MCF 10A (cell line): Measurements from ENCODE around the gene CCDC40. TPM values are rescaled to one million over a fixed set of nuclear protein-coding genes. Genes with fewer than 3 reads are reported as not detected.

ENCODE experiments used
- BruUV-seq: library from RNA; stranded (reverse); fragments of 400-500 nt; replicated peaks from 2 replicates; lab custom pipeline; 2021; lab: Mats Ljungman, UMichigan
- CTCF ChIA-PET: fragments of 300-600 bp; sonication (Branson Sonifier 250); formaldehyde crosslinking; extraction: SDS; loops from one replicate; lab custom pipeline; 2021; ENCODE audit warnings: antibody characterized with exemption, inconsistent platforms; lab: Yijun Ruan, JAX
- POLR2A ChIA-PET: fragments of 300-600, 350-650 bp; sonication (Branson Sonifier 250); formaldehyde crosslinking; extraction: SDS; loops from one replicate; lab custom pipeline; 2020; ENCODE audit warnings: antibody characterized with exemption, inconsistent platforms; lab: Yijun Ruan, JAX
- DNase-seq: peaks from one replicate; pipeline ENCODE4 v3.0.0-alpha.2; 2018; ENCODE audit not compliant: unreplicated experiment
- H3K27ac Mint-ChIP-seq: one replicate; pipeline ENCODE4 v1.8.0; 2022; ENCODE audit warnings: mild to moderate bottlenecking, low read depth, mixed read lengths; ENCODE audit not compliant: unreplicated experiment
- H3K27me3 Mint-ChIP-seq: one replicate; pipeline ENCODE4 v1.8.0; 2022; ENCODE audit warnings: mixed read lengths; ENCODE audit not compliant: insufficient read depth, unreplicated experiment
- H3K36me3 Mint-ChIP-seq: one replicate; pipeline ENCODE4 v1.8.0; 2022; ENCODE audit warnings: mild to moderate bottlenecking, moderate library complexity, mixed read lengths; ENCODE audit not compliant: insufficient read depth, unreplicated experiment
- H3K4me1 Mint-ChIP-seq: one replicate; pipeline ENCODE4 v1.8.0; 2022; ENCODE audit warnings: mixed read lengths; ENCODE audit not compliant: insufficient read depth, unreplicated experiment
- H3K4me3 Mint-ChIP-seq: one replicate; pipeline ENCODE4 v1.8.0; 2022; ENCODE audit warnings: mild to moderate bottlenecking, moderate library complexity, mixed read lengths; ENCODE audit not compliant: unreplicated experiment
- H3K9me3 Mint-ChIP-seq: one replicate; pipeline ENCODE4 v1.8.0; 2022; ENCODE audit warnings: mixed read lengths; ENCODE audit not compliant: unreplicated experiment
- CTCF ChIP-seq: fragments of 200-600 bp; IDR thresholded peaks from one replicate; pipeline ENCODE4 v1.8.0; 2022; ENCODE audit warnings: antibody characterized with exemption, mild to moderate bottlenecking; ENCODE audit not compliant: unreplicated experiment
- intact Hi-C: fragments of 100-400 bp; cut with micrococcal nuclease; formaldehyde crosslinking; loops from 2 replicates; pipeline ENCODE4 v1.14.1; 2022
- total RNA-seq: library from RNA; stranded (reverse); gene quantifications from 2 replicates; pipeline ENCODE4 v1.2.3, GENCODE V29; 2022

The CCDC40 gene
- total RNA-seq, 1 experiment from 2014 or later = 4.1 TPM

- no peak for TF ChIP-seq CTCF
- peaks cover 7% of the 10 kb centered on the region for H3K4me1 Mint-ChIP-seq
- POLR2A ChIA-PET = interaction anchor here (0.9 kb wide), 1 partner anchor 195 kb away, joined by 3 read pairs; no protein-coding TSS in a partner anchor
- no peak overlapping the region for H3K27ac Mint-ChIP-seq
- no peaks in the 10 kb centered on the region for H3K9me3 Mint-ChIP-seq
- intact Hi-C loops = no loop called here
- peaks cover 16% of the 10 kb centered on the region for H3K36me3 Mint-ChIP-seq
- H3K4me3 Mint-ChIP-seq = no peak overlapping the region
- no TSS peak for BruUV-seq
- CTCF ChIA-PET = interaction anchor here (1.7 to 5.1 kb wide), 4 partner anchors 9 to 79 kb away, joined by 4 to 49 read pairs (median 14); no protein-coding TSS in a partner anchor
- no peaks in the 10 kb centered on the region for H3K27me3 Mint-ChIP-seq
- DNase-seq = no peak
Measured at GRCh38 chr17:80003969-80004368, 32.5 kb upstream of the CCDC40 start.

- CTCF ChIA-PET = interaction anchor here (0.5 to 5.1 kb wide), 31 partner anchors 8 to 1338 kb away, joined by 3 to 49 read pairs (median 4); no protein-coding TSS in a partner anchor
- no TSS peak for BruUV-seq
- peak; percentile 57 for DNase-seq
- Mint-ChIP-seq H3K4me1 (peaks cover 7% of the 10 kb centered on the region), H3K36me3 (peaks cover 16% of the 10 kb centered on the region), H3K4me3 (no peak overlapping the region), H3K27me3 (no peaks in the 10 kb centered on the region), H3K27ac (no peak overlapping the region), H3K9me3 (no peaks in the 10 kb centered on the region)
- POLR2A ChIA-PET = no interaction called here
- TF ChIP-seq CTCF = peak; percentile 98
- intact Hi-C loops = no loop called here
Measured at GRCh38 chr17:80005360-80006338, 30.8 kb upstream of the CCDC40 start.

- POLR2A ChIA-PET = no interaction called here
- TF ChIP-seq CTCF = no peak
- Mint-ChIP-seq H3K27ac (no peak overlapping the region), H3K36me3 (peaks cover 23% of the 10 kb centered on the region), H3K4me1 (peaks cover 7% of the 10 kb centered on the region), H3K9me3 (no peaks in the 10 kb centered on the region), H3K27me3 (no peaks in the 10 kb centered on the region), H3K4me3 (no peak overlapping the region)
- BruUV-seq = no TSS peak
- no peak for DNase-seq
- CTCF ChIA-PET = interaction anchor here (0.5 to 5.1 kb wide), 22 partner anchors 8 to 834 kb away, joined by 3 to 49 read pairs (median 4); no protein-coding TSS in a partner anchor
- intact Hi-C loops = no loop called here
Measured at GRCh38 chr17:80006339-80006720, 30.1 kb upstream of the CCDC40 start.
